ENCODE results near the gene PXYLP1. TPM values are rescaled to one million over a fixed set of nuclear protein-coding genes. Genes with fewer than 3 reads are reported as not detected.

PXYLP1 gene
- total and polyA plus RNA-seq, 9 of the 15 experiments (the other 6 are each of a cell fraction or from before 2014, with no cell fraction given), result 0.80 to 2.9 (median 1.3) TPM

DNA sequence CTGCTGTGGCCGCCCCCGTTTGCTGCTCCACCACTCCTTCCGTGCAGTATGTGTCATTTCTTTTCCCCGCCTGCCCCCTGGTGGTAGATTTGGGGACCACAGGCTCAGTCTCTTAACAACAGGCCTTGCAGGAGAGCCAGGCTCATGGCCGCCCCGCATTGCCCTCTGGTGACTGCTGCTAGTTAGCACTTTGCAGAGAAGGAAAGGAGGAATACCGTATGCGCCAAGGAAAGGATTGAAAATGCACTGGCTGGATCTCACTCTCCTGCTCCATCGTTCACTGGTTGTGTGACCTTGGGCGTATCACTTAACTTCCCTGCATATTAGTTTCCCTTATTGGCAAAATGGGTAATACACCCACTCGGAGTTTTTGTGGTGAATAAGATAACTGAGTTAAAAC is 39.3 kb upstream of the PXYLP1 start (continued):
- TF ChIP-seq, protein P1, sequence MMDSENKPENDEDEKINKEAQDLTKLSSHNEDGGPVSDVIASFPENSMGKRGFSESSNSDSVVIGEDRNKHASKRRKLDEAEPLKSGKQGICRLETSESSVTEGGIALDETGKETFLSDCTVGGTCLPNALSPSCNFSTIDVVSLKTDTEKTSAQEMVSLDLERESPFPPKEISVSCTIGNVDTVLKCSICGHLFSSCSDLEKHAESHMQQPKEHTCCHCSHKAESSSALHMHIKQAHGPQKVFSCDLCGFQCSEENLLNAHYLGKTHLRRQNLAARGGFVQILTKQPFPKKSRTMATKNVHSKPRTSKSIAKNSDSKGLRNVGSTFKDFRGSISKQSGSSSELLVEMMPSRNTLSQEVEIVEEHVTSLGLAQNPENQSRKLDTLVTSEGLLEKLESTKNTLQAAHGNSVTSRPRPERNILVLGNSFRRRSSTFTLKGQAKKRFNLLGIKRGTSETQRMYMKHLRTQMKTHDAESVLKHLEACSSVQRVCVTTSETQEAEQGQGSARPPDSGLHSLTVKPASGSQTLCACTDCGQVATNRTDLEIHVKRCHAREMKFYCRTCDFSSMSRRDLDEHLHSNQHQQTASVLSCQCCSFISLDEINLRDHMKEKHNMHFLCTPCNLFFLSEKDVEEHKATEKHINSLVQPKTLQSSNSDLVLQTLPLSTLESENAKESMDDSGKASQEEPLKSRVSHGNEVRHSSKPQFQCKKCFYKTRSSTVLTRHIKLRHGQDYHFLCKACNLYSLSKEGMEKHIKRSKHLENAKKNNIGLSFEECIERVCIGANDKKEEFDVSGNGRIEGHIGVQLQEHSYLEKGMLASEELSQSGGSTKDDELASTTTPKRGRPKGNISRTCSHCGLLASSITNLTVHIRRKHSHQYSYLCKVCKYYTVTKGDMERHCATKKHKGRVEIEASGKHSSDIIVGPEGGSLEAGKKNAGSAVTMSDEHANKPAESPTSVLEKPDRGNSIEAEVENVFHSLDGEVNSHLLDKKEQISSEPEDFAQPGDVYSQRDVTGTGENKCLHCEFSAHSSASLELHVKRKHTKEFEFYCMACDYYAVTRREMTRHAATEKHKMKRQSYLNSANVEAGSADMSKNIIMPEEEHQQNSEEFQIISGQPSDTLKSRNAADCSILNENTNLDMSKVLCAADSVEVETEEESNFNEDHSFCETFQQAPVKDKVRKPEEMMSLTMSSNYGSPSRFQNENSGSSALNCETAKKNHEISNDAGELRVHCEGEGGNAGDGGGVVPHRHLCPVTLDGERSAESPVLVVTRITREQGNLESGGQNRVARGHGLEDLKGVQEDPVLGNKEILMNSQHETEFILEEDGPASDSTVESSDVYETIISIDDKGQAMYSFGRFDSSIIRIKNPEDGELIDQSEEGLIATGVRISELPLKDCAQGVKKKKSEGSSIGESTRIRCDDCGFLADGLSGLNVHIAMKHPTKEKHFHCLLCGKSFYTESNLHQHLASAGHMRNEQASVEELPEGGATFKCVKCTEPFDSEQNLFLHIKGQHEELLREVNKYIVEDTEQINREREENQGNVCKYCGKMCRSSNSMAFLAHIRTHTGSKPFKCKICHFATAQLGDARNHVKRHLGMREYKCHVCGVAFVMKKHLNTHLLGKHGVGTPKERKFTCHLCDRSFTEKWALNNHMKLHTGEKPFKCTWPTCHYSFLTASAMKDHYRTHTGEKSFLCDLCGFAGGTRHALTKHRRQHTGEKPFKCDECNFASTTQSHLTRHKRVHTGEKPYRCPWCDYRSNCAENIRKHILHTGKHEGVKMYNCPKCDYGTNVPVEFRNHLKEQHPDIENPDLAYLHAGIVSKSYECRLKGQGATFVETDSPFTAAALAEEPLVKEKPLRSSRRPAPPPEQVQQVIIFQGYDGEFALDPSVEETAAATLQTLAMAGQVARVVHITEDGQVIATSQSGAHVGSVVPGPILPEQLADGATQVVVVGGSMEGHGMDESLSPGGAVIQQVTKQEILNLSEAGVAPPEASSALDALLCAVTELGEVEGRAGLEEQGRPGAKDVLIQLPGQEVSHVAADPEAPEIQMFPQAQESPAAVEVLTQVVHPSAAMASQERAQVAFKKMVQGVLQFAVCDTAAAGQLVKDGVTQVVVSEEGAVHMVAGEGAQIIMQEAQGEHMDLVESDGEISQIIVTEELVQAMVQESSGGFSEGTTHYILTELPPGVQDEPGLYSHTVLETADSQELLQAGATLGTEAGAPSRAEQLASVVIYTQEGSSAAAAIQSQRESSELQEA (IDR thresholded peaks at IDR 0.05; ENCODE audit: low read depth), result no peak
- TF ChIP-seq, protein P2, sequence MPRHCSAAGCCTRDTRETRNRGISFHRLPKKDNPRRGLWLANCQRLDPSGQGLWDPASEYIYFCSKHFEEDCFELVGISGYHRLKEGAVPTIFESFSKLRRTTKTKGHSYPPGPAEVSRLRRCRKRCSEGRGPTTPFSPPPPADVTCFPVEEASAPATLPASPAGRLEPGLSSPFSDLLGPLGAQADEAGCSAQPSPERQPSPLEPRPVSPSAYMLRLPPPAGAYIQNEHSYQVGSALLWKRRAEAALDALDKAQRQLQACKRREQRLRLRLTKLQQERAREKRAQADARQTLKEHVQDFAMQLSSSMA (CRISPR knock-in tag; IDR thresholded peaks at IDR 0.05), result no peak
- TF ChIP-seq, protein P3, sequence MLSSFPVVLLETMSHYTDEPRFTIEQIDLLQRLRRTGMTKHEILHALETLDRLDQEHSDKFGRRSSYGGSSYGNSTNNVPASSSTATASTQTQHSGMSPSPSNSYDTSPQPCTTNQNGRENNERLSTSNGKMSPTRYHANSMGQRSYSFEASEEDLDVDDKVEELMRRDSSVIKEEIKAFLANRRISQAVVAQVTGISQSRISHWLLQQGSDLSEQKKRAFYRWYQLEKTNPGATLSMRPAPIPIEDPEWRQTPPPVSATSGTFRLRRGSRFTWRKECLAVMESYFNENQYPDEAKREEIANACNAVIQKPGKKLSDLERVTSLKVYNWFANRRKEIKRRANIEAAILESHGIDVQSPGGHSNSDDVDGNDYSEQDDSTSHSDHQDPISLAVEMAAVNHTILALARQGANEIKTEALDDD (IDR thresholded peaks at IDR 0.05), result peak; percentile 75; the same call in 1 of the 2 replicates
- TF ChIP-seq, protein P4, sequence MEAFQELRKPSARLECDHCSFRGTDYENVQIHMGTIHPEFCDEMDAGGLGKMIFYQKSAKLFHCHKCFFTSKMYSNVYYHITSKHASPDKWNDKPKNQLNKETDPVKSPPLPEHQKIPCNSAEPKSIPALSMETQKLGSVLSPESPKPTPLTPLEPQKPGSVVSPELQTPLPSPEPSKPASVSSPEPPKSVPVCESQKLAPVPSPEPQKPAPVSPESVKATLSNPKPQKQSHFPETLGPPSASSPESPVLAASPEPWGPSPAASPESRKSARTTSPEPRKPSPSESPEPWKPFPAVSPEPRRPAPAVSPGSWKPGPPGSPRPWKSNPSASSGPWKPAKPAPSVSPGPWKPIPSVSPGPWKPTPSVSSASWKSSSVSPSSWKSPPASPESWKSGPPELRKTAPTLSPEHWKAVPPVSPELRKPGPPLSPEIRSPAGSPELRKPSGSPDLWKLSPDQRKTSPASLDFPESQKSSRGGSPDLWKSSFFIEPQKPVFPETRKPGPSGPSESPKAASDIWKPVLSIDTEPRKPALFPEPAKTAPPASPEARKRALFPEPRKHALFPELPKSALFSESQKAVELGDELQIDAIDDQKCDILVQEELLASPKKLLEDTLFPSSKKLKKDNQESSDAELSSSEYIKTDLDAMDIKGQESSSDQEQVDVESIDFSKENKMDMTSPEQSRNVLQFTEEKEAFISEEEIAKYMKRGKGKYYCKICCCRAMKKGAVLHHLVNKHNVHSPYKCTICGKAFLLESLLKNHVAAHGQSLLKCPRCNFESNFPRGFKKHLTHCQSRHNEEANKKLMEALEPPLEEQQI (IDR thresholded peaks at IDR 0.05), result no peak
- TF ChIP-seq POLR2AphosphoS5 (IDR thresholded peaks at IDR 0.05; ENCODE audit: control insufficient read depth, insufficient read depth, low read depth, low read length) (no peak), NUFIP1 (IDR thresholded peaks at IDR 0.05; ENCODE audit: partially characterized antibody) (no peak), PHF20 (IDR thresholded peaks at IDR 0.05; ENCODE audit: partially characterized antibody) (no peak), ZNF175 (CRISPR knock-in tag; IDR thresholded peaks at IDR 0.05; ENCODE audit: low read depth) (no peak), HDAC1 (IDR thresholded peaks at IDR 0.05) (no peak), SIN3A (IDR thresholded peaks at IDR 0.05; ENCODE audit: borderline replicate concordance in 2 of 2, control insufficient read depth in 1 of 2, low read depth in 2 of 2, low read length in 2 of 2) (no peak)
- TF ChIP-seq, protein P5, sequence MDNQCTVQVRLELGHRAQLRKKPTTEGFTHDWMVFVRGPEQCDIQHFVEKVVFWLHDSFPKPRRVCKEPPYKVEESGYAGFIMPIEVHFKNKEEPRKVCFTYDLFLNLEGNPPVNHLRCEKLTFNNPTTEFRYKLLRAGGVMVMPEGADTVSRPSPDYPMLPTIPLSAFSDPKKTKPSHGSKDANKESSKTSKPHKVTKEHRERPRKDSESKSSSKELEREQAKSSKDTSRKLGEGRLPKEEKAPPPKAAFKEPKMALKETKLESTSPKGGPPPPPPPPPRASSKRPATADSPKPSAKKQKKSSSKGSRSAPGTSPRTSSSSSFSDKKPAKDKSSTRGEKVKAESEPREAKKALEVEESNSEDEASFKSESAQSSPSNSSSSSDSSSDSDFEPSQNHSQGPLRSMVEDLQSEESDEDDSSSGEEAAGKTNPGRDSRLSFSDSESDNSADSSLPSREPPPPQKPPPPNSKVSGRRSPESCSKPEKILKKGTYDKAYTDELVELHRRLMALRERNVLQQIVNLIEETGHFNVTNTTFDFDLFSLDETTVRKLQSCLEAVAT (IDR thresholded peaks at IDR 0.05), result 0 out of 4 replicates have a peak, but pooled peaks of 1 of the 2 experiments have one; percentile 58

Measured in K562 (cell line).